ENCODE data around the gene UBE4B. TPM values are rescaled to one million over a fixed set of nuclear protein-coding genes. Genes with fewer than 3 reads are reported as not detected.
A peak's percentile ranks its signal among the peaks of the same experiment; 100 is the strongest.

UBE4B gene
- total and polyA plus RNA-seq, 5 experiments from 2014 or later, result 8.4 to 45.3 (median 10.4) TPM

GRCh38 chr1:10046356-10047085 is 13.8 kb downstream of the UBE4B start:
- POLR2A ChIA-PET, result interaction anchor here (0.7 kb wide), 1 partner anchor 128 kb away, joined by 4 read pairs; no protein-coding TSS in a partner anchor
- H3K27me3 Mint-ChIP-seq, result no peaks in the 10 kb centered on the region

GRCh38 chr1:10048601-10049000 is 15.8 kb downstream of the UBE4B start:
- no peak for DNase-seq
- POLR2A ChIA-PET, result interaction anchor here (0.6 kb wide), 1 partner anchor 132 kb away, joined by 3 read pairs; no protein-coding TSS in a partner anchor
- ATAC-seq, result no peak
- Mint-ChIP-seq H3K36me3 (peaks cover 0 to 69% (median 19%) of the 10 kb centered on the region in 3 donors), H3K9me3 (no peaks in the 10 kb centered on the region), H3K27ac (no peak overlapping the region), H3K4me1 (peaks cover 24 to 63% (median 38%) of the 10 kb centered on the region in 4 donors), H3K27me3 (no peaks in the 10 kb centered on the region), H3K4me3 (no peak overlapping the region)

More at GRCh38 chr1:10046356-10047085, 13.8 kb downstream of the UBE4B start:
- ATAC-seq, result no peak
- Mint-ChIP-seq H3K4me1 (peaks cover 26 to 63% (median 46%) of the 10 kb centered on the region in 4 donors), H3K27ac (peak overlapping the region in 2 of 10 donors; percentile 17 to 23), H3K9me3 (no peaks in the 10 kb centered on the region), H3K36me3 (peaks cover 0 to 67% (median 16%) of the 10 kb centered on the region in 3 donors), H3K4me3 (no peak overlapping the region)
- no peak for DNase-seq

GRCh38 chr1:10050611-10051010 is 17.9 kb downstream of the UBE4B start:
- no peak for DNase-seq
- POLR2A ChIA-PET, result no interaction called here
- H3K36me3 Mint-ChIP-seq, result peaks cover 0 to 66% (median 15%) of the 10 kb centered on the region in 3 donors

DNA sequence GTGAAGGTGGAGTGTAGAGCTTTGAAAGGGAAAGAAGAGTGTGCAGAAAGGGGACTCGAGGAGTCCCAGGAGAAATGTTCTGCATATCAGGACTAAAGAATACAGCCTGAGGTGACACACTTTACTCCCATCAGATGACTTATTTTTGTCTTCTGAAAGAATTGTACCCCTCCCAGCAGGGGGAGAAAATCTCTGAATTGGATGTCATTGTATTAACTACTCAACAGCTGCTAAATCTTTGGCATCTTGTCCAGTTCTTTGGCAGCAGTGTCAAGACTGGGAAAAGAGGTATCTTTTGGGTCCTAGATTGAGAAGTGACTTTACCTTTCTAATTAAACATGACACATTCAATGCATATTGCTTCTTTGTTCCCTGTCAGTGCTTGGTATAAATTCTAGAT is 18.9 kb downstream of the UBE4B start:
- POLR2A ChIA-PET, result no interaction called here
- DNase-seq (no peak), ATAC-seq (no peak)
- H3K4me3 Mint-ChIP-seq, result no peak overlapping the region
- no peaks in the 10 kb centered on the region for H3K27me3 Mint-ChIP-seq
- H3K9me3 Mint-ChIP-seq, result no peaks in the 10 kb centered on the region
- H3K27ac Mint-ChIP-seq, result peak overlapping the region in 1 of 10 donors; percentile 27
- peaks cover 0 to 68% (median 15%) of the 10 kb centered on the region in 3 donors for H3K36me3 Mint-ChIP-seq
- peaks cover 16 to 43% (median 20%) of the 10 kb centered on the region in 4 donors for H3K4me1 Mint-ChIP-seq

More at GRCh38 chr1:10050611-10051010, 17.9 kb downstream of the UBE4B start:
- Mint-ChIP-seq H3K27me3 (no peaks in the 10 kb centered on the region), H3K27ac (no peak overlapping the region), H3K9me3 (no peaks in the 10 kb centered on the region), H3K4me3 (no peak overlapping the region), H3K4me1 (peaks cover 20 to 49% (median 27%) of the 10 kb centered on the region in 4 donors)
- ATAC-seq, result no peak

- ATAC-seq, result no peak
- Mint-ChIP-seq H3K4me3 (no peak overlapping the region), H3K4me1 (peaks cover 10 to 37% (median 15%) of the 10 kb centered on the region in 4 donors), H3K27ac (no peak overlapping the region), H3K36me3 (peaks cover 0 to 62% (median 15%) of the 10 kb centered on the region in 3 donors), H3K27me3 (no peaks in the 10 kb centered on the region), H3K9me3 (no peaks in the 10 kb centered on the region)
- DNase-seq, result no peak
- POLR2A ChIA-PET, result no interaction called here
Observed at GRCh38 chr1:10052347-10052746, 19.6 kb downstream of the UBE4B start.

GRCh38 chr1:10054465-10054864 is 21.7 kb downstream of the UBE4B start:
- Mint-ChIP-seq H3K27ac (no peak overlapping the region), H3K4me3 (no peak overlapping the region), H3K9me3 (no peaks in the 10 kb centered on the region), H3K4me1 (peaks cover 2 to 32% (median 9%) of the 10 kb centered on the region in 4 donors), H3K36me3 (peaks cover 0 to 60% (median 13%) of the 10 kb centered on the region in 3 donors), H3K27me3 (no peaks in the 10 kb centered on the region)
- DNase-seq, result no peak
- no peak for ATAC-seq
- POLR2A ChIA-PET, result no interaction called here

DNA sequence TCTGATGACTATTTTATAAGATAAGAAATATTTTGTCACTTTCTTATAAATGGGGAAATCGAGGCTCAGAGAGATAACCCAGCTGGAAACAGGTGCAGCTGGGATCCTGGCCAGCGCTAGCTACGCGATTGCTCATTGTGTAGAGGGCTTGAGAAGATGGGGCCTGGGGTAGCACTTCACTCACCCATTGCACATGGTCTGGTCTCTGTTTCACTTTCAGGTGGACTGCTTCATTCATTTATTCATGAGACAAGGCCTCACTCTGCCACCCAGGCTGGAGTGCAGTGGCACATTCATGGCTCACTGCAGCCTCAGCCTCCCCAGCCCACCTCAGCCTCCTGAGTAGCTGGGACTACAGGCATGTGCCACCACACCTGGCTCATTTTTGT is 23.8 kb downstream of the UBE4B start:
- no peaks in the 10 kb centered on the region for H3K27me3 Mint-ChIP-seq
- H3K9me3 Mint-ChIP-seq, result no peaks in the 10 kb centered on the region
- POLR2A ChIA-PET, result no interaction called here
- H3K4me1 Mint-ChIP-seq, result peaks cover 0 to 21% (median 9%) of the 10 kb centered on the region in 4 donors
- H3K36me3 Mint-ChIP-seq, result peaks cover 0 to 44% (median 8%) of the 10 kb centered on the region in 3 donors
- H3K27ac Mint-ChIP-seq, result no peak overlapping the region
- no peak for DNase-seq
- no peak overlapping the region for H3K4me3 Mint-ChIP-seq
- ATAC-seq, result no peak

DNA sequence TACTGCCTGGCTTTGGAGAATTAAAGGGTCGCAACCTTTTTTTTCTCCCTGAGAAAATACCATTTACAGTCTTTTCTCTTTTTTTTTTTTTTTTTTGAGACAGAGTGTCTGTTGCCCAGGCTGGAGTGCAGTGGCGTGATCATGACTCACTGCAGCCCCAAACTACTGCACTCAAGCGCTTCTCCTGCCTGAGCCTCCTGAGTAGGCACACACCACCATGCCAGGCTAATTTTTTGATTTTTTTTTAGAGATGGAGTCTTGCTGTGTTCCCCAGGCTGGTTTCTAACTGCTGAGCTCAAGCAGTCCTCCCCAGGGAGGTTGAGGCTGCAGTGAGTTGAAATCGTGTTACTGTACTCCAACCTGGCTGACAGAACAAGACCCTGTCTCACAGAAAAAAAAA is 24.6 kb downstream of the UBE4B start:
- Mint-ChIP-seq H3K36me3 (peaks cover 0 to 37% (median 7%) of the 10 kb centered on the region in 3 donors), H3K4me1 (peaks cover 0 to 16% (median 9%) of the 10 kb centered on the region in 4 donors), H3K9me3 (no peaks in the 10 kb centered on the region), H3K4me3 (no peak overlapping the region), H3K27me3 (no peaks in the 10 kb centered on the region), H3K27ac (peak overlapping the region in 1 of 10 donors; percentile 2)
- POLR2A ChIA-PET, result no interaction called here
- DNase-seq, result no peak
- ATAC-seq, result no peak

GRCh38 chr1:10057796-10058195 is 25.0 kb downstream of the UBE4B start:
- Mint-ChIP-seq H3K4me3 (no peak overlapping the region), H3K27ac (peak overlapping the region in 1 of 10 donors; percentile 2), H3K36me3 (peaks cover 0 to 33% (median 3%) of the 10 kb centered on the region in 3 donors), H3K9me3 (no peaks in the 10 kb centered on the region), H3K27me3 (no peaks in the 10 kb centered on the region), H3K4me1 (peaks cover 0 to 14% (median 9%) of the 10 kb centered on the region in 4 donors)
- DNase-seq (no peak), ATAC-seq (no peak)
- POLR2A ChIA-PET, result no interaction called here

DNA sequence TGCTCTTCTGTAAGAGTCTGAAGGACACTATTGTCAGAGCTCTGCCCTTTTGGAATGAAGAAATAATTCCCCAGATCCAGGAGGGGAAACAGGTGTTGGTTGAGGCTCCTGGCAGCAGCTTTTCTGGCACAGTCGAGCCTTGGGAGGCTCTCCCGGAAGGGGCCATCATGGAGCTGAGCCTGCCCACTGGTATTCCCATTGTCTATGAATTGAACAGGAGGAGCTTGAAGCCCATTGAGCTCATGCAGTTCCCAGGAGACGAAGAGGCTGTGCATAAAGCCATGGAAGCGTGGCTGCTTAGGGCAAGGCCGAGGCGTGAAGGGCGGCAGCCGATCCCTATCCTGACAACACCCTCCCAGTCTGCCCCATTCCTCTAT is 26.6 kb downstream of the UBE4B start:
- peaks cover 8 to 24% (median 20%) of the 10 kb centered on the region in 4 donors for H3K4me1 Mint-ChIP-seq
- H3K9me3 Mint-ChIP-seq, result no peaks in the 10 kb centered on the region
- H3K4me3 Mint-ChIP-seq, result no peak overlapping the region
- DNase-seq (no peak), ATAC-seq (no peak)
- no peaks in the 10 kb centered on the region for H3K27me3 Mint-ChIP-seq
- POLR2A ChIA-PET, result interaction anchor here (0.5 kb wide), 1 partner anchor 79 kb away, joined by 3 read pairs; no protein-coding TSS in a partner anchor
- H3K36me3 Mint-ChIP-seq, result peaks cover 0 to 31% (median 2%) of the 10 kb centered on the region in 3 donors
- H3K27ac Mint-ChIP-seq, result no peak overlapping the region

DNA sequence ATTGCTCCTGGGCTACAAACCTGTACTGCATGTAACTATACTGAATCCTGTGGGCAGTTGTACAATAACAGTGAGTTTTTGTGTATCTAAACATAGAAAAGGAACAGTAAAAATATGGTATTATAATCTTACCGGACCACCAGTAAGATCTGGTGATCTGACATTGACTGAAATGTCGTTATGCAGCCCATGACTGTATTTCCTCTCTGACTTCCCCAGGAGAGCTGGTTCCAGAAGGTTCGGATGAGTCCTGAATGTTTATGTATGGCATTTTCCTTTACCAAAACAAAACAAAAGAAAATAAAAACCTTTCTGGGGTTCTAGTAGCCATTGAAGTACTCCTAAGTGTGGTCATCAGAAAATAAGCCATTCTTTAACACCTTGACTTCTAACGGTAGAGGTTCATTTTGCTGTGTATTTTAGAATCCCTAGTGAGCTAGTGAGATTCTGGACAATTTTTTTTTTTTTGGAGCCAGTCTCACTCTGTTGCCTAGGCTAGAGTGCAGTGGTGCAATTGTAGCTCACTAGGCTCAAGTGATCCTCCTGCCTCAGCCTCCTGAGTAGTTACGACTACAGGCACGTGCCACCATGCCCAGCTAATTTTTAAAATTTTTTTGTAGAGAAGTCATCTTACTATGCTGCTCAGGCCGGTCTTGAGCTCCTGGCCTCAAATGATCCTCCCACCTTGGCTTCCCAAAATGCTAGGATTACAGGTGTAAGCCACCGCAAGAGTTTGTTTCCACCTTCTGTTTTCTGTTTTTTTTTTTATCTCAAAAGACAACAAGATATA is 27.7 kb downstream of the UBE4B start:
- peaks cover 13 to 29% (median 26%) of the 10 kb centered on the region in 4 donors for H3K4me1 Mint-ChIP-seq
- no peaks in the 10 kb centered on the region for H3K27me3 Mint-ChIP-seq
- ATAC-seq, result no peak
- no peaks in the 10 kb centered on the region for H3K9me3 Mint-ChIP-seq
- no peak overlapping the region for H3K4me3 Mint-ChIP-seq
- peaks cover 0 to 29% (median 2%) of the 10 kb centered on the region in 3 donors for H3K36me3 Mint-ChIP-seq
- peak overlapping the region in 2 of 10 donors; percentile 18 to 22 for H3K27ac Mint-ChIP-seq
- DNase-seq, result no peak
- POLR2A ChIA-PET, result interaction anchor here (0.7 kb wide), 1 partner anchor 347 kb away, joined by 3 read pairs; no protein-coding TSS in a partner anchor

DNA sequence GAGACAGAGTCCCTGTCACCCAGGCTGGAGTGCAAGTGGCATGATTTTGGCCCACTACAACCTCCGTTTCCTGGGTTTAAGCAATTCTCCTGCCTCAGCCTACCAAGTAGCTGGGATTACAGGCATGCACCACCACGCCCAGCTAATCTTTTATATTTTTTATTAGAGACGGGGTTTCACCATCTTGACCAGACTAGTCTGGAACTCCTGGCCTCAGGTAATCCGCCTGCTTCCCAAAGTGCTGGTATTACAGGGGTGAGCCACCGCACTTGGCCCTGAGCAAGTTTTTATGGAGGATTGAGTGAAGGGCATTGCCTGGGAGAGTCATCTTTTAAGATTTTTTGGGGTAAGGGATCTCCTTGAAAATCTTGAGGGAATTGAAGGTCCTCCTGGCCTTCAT is 28.5 kb downstream of the UBE4B start:
- Mint-ChIP-seq H3K36me3 (peaks cover 0 to 26% (median 2%) of the 10 kb centered on the region in 3 donors), H3K9me3 (no peaks in the 10 kb centered on the region), H3K4me1 (peaks cover 13 to 29% (median 22%) of the 10 kb centered on the region in 4 donors), H3K27ac (no peak overlapping the region), H3K27me3 (no peaks in the 10 kb centered on the region), H3K4me3 (no peak overlapping the region)
- POLR2A ChIA-PET, result interaction anchor here (0.8 kb wide), 1 partner anchor 97 kb away, joined by 3 read pairs; no protein-coding TSS in a partner anchor
- no peak for ATAC-seq
- no peak for DNase-seq

Measured in naive thymus-derived CD8-positive, alpha-beta T cell (primary cell).